ENCODE data around the gene CENPO. TPM values are rescaled to one million over a fixed set of nuclear protein-coding genes. Genes with fewer than 3 reads are reported as not detected.

The CENPO gene
- polyA plus RNA-seq, 2 of the 4 experiments (the other 2 are of a cell fraction) = 49.6 to 62.0 TPM

GRCh38 chr2:24839729-24840128, 46.5 kb downstream of the CENPO start:
- no peak overlapping the region for H3K4me3 ChIP-seq
- WGBS (ENCODE audit: missing lambda C conversion rate) = 90% methylated on average over 15 of the region's 15 CpGs
- ChIA-PET POLR2A (no interaction called here), CTCF (interaction anchor here (0.7 to 4.2 kb wide), 7 partner anchors 10 to 430 kb away, joined by 3 to 25 read pairs (median 4); partner anchors contain the start of genes CENPO and PTRHD1)
- no peaks in the 10 kb centered on the region for H3K9me3 ChIP-seq
- FAIRE-seq (no peak), ATAC-seq (no peak), DNase-seq (ENCODE audit: low read depth in 1 of 2, low spot score in 1 of 2) (no peak)
- H3K27ac ChIP-seq = no peak overlapping the region
- H3K4me1 ChIP-seq = no peaks in the 10 kb centered on the region
- TF ChIP-seq TFCP2L1 (CRISPR knock-in tag; IDR thresholded peaks at IDR 0.05) = no peak
- TF ChIP-seq JUN (IDR thresholded peaks at IDR 0.05) = no peak
- no peak for TF ChIP-seq KDM1A (IDR thresholded peaks at IDR 0.05; ENCODE audit: low read depth)
- TF ChIP-seq HEYL (CRISPR knock-in tag; IDR thresholded peaks at IDR 0.05) = no peak
- no peak for TF ChIP-seq HDAC2 (IDR thresholded peaks at IDR 0.05)
- no peak for TF ChIP-seq REST (IDR thresholded peaks at IDR 0.05)
- no peak for TF ChIP-seq NR3C1 (IDR thresholded peaks at IDR 0.05)
- no peak overlapping the region for H3K4me2 ChIP-seq

- ChIA-PET POLR2A (no interaction called here), CTCF (interaction anchor here (1.0 to 4.2 kb wide), 3 partner anchors 10 to 430 kb away, joined by 3 to 25 read pairs (median 5); no protein-coding TSS in a partner anchor)
- no peak for DNase-seq (ENCODE audit: low read depth in 1 of 2, low spot score in 1 of 2)
- no peaks in the 10 kb centered on the region for H3K4me1 ChIP-seq
- H3K9me3 ChIP-seq = no peaks in the 10 kb centered on the region
- FAIRE-seq = no peak
- 82% methylated on average over 17 of the region's 17 CpGs for WGBS (ENCODE audit: missing lambda C conversion rate)
- no peak overlapping the region for H3K4me2 ChIP-seq
- no peak overlapping the region for H3K27ac ChIP-seq
- ATAC-seq = no peak
- no peak overlapping the region for H3K4me3 ChIP-seq
- TF ChIP-seq EHF (CRISPR knock-in tag; IDR thresholded peaks at IDR 0.05) (no peak), JUNB (IDR thresholded peaks at IDR 0.05) (no peak), MAZ (IDR thresholded peaks at IDR 0.05; ENCODE audit: borderline replicate concordance, low read depth, low read length) (no peak), CHD4 (IDR thresholded peaks at IDR 0.05; ENCODE audit: borderline replicate concordance) (no peak), NR3C1 (IDR thresholded peaks at IDR 0.05) (no peak), RFX5 (IDR thresholded peaks at IDR 0.05) (no peak), CBX2 (IDR thresholded peaks at IDR 0.05; ENCODE audit: borderline replicate concordance, low read depth) (no peak), POLR2AphosphoS2 (conservative IDR thresholded peaks at IDR 0.05; ENCODE audit: low read length) (no peak), HES2 (IDR thresholded peaks at IDR 0.05) (no peak), BHLHE40 (IDR thresholded peaks at IDR 0.05; ENCODE audit: low read depth, low read length) (no peak), ZC3H11A (IDR thresholded peaks at IDR 0.05) (no peak)
These were observed 47.1 kb downstream of the CENPO start for GRCh38 chr2:24840164-24840869.

- H3K9me3 ChIP-seq = no peaks in the 10 kb centered on the region; the same call in 2 of the 3 replicates
- ATAC-seq = no peak
- TF ChIP-seq GATA3 (IDR thresholded peaks at IDR 0.05; ENCODE audit: borderline replicate concordance) = no peak
- TF ChIP-seq TP53 (CRISPR knock-in tag; IDR thresholded peaks at IDR 0.05) = no peak
- TF ChIP-seq CHD4 (IDR thresholded peaks at IDR 0.05; ENCODE audit: borderline replicate concordance) = no peak
- TF ChIP-seq POLR2AphosphoS2 (conservative IDR thresholded peaks at IDR 0.05; ENCODE audit: low read length) = no peak
- no peak for TF ChIP-seq HES2 (IDR thresholded peaks at IDR 0.05)
- no peak overlapping the region for H3K4me2 ChIP-seq
- no peak for DNase-seq (ENCODE audit: low read depth in 1 of 2, low spot score in 1 of 2)
- no peak for FAIRE-seq
- no peak overlapping the region for H3K27ac ChIP-seq
- ChIA-PET CTCF (interaction anchor here (0.9 to 4.2 kb wide), 3 partner anchors 11 to 21 kb away, joined by 3 to 25 read pairs (median 3); no protein-coding TSS in a partner anchor), POLR2A (no interaction called here)
- no peaks in the 10 kb centered on the region for H3K4me1 ChIP-seq
- H3K4me3 ChIP-seq = no peak overlapping the region
- WGBS (ENCODE audit: missing lambda C conversion rate) = 93% methylated on average over 24 of the region's 26 CpGs
These were observed 48.0 kb downstream of the CENPO start for GRCh38 chr2:24840962-24841945.
